ENCODE measurements around the gene PSAPL1.

PSAPL1 gene

DNA sequence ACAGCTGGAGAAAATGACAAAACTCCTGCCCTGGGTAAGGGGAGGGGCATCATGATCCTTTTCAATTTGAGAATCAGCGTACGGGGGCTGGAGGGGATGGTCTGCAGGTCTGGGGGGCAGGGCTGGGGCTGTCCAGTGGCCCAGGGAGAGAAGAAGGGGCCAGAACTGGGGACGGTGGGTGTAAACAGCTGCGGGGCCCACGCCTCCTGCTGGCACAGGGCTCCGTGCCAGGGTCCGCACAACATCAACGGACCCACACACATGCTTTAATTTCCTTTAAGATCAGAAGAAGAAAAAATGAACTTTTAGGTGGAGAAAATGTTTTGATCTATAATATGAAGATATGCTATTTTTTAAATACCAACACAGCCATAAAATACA is 52.1 kb downstream of the PSAPL1 start:
- Histone ChIP-seq H3K4me3 (ENCODE audit: low read length) (no peak overlapping the region), H3K27me3 (ENCODE audit: insufficient read depth, low read length) (peaks cover 9% of the 10 kb centered on the region), H3K36me3 (ENCODE audit: insufficient read depth, low read length) (no peaks in the 10 kb centered on the region), H3K9me3 (ENCODE audit: low read length) (no peaks in the 10 kb centered on the region), H2AFZ (ENCODE audit: low read depth, low read length) (no peak overlapping the region), H3K4me1 (ENCODE audit: insufficient read depth, low read length) (no peaks in the 10 kb centered on the region)

DNA sequence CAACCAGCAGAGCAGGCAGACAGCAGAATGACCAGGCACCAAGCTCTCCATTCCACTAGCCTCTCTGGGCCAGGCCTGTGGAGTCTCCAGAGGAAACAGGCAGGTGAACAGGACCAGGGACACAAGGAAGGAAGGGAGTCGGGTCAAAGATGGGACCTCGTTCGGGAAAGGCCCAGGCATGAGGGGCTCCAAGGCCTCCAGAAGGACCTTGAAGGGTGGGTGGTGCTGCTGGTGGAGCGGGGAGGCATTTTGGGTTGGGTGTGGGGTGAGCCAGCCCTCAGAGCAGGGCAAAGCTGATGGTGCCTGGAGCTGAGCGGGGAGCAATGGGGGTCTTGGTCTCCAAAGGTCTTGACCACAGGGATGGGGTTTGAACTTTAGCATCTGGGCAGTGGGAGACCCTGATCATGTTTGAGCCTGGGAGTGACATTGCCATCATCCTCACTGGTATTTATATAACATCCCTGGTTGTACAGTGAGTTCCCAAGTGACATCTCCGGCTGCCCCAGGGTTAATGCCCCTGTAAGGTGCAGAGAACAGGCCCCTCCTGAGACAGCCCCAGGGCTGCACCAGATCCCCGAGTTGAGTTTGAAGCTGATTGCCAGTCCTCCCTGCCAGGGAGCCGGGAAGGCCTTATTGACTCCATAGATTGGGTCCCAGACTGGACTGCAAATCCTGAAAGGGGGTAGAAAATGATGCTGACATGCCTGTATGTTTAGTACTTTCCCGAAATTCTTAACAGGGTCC is 52.7 kb downstream of the PSAPL1 start:
- no peaks in the 10 kb centered on the region for H3K9me3 ChIP-seq (ENCODE audit: low read length)
- H3K27me3 ChIP-seq (ENCODE audit: insufficient read depth, low read length): peaks cover 11% of the 10 kb centered on the region
- no peak overlapping the region for H2AFZ ChIP-seq (ENCODE audit: low read depth, low read length)
- no peak overlapping the region for H3K4me3 ChIP-seq (ENCODE audit: low read length)
- no peaks in the 10 kb centered on the region for H3K36me3 ChIP-seq (ENCODE audit: insufficient read depth, low read length)
- no peaks in the 10 kb centered on the region for H3K4me1 ChIP-seq (ENCODE audit: insufficient read depth, low read length)

DNA sequence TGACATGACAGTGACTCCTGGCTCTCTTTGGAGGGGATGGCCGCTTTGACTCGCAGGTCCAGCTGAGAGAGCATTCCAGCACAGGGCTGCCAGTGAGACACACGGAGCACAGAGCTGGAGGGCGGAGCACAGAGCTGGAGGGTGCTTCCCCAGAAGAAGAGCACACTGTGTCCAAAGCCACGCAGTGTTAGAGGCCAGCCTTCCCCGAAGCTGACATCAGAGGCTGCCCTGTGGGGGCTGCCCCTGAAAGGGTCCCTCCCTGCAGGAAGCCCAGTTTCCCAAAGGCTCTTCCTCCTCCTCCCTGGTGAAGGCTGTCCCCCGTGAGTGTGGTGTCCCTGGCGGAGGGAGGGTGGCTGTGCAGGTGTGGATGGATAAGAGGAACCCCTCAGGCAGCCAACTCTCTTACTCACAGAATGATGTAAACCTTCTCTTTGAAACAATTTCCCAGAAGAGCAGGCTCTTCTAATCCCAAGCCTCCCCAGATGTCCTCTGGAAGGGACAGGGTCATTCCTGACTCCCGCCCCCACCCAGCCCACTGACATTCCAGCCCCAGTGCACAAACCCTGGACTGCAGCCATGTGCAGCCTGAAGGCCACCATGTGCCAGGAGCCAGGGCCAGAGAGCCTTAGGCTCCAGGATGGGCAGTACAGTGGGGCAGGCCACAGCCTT is 53.4 kb downstream of the PSAPL1 start:
- no peaks in the 10 kb centered on the region for H3K36me3 ChIP-seq (ENCODE audit: insufficient read depth, low read length)
- no peak overlapping the region for H3K4me3 ChIP-seq (ENCODE audit: low read length)
- no peak overlapping the region for H2AFZ ChIP-seq (ENCODE audit: low read depth, low read length)
- H3K9me3 ChIP-seq (ENCODE audit: low read length): no peaks in the 10 kb centered on the region
- peaks cover 11% of the 10 kb centered on the region for H3K27me3 ChIP-seq (ENCODE audit: insufficient read depth, low read length)
- H3K4me1 ChIP-seq (ENCODE audit: insufficient read depth, low read length): no peaks in the 10 kb centered on the region

Data from neuron (in vitro differentiated cells).